ENCODE measurements around the gene IMMP2L.

Gene IMMP2L

GRCh38 chr7:111235709-111236108 lies 326.6 kb downstream of the IMMP2L start:
- ChIA-PET POLR2A (no interaction called here), CTCF (no interaction called here)
- DNase-seq (ENCODE audit: extremely low spot score): no peak
- TF ChIP-seq TARDBP (IDR thresholded peaks at IDR 0.05) (no peak), SUZ12 (IDR thresholded peaks at IDR 0.05) (no peak), SP1 (IDR thresholded peaks at IDR 0.05) (no peak), CTBP1 (IDR thresholded peaks at IDR 0.05; ENCODE audit: borderline replicate concordance) (no peak), LEF1 (IDR thresholded peaks at IDR 0.05; ENCODE audit: borderline replicate concordance) (no peak)

DNA sequence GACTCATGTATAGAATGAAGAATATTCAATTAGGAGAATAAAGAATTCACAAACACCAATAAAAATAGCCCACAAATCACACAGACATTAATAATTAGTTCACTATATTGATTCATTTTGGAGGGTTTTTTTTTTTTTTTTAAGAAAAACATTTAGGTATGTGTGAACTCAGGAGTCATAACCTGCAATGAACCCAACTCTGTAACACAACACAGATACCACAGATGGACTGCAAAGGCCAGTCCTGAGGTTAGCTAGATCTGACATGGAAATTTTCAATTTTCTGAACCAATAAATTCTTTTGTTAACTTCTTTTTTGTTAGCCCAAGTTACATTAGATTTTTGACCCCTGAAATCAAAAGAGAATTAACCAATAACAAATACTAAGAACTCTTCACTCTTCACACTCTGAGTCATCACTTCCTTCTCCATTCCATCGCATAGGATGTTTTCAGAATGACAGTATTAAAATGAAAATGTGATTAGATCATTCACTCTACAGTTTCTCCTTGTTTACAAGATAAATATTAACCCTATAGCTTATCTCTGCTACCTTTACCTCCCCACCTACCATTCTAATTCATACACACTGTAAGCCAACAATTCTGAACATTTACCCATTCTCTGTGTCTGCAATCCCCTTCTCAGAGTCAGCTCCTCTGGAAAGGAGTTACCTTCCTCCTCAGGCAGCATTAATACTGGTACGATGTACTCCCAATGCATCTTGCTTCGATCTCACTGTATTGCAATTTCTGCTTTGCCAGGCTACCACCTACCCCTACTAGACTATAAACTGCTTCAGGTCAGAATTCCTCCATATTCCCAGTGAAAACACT lies 329.8 kb downstream of the IMMP2L start:
- DNase-seq (ENCODE audit: extremely low spot score): no peak
- CTCF ChIA-PET: interaction anchor here (0.6 kb wide), 1 partner anchor 291 kb away, joined by 3 read pairs; no protein-coding TSS in a partner anchor
- POLR2A ChIA-PET: no interaction called here
- TF ChIP-seq FOXM1 (IDR thresholded peaks at IDR 0.05; ENCODE audit: borderline replicate concordance) (no peak), FOXK2 (IDR thresholded peaks at IDR 0.05) (no peak), CTBP1 (IDR thresholded peaks at IDR 0.05; ENCODE audit: borderline replicate concordance) (no peak), SUZ12 (IDR thresholded peaks at IDR 0.05) (no peak), NFRKB (IDR thresholded peaks at IDR 0.05) (no peak), SP1 (IDR thresholded peaks at IDR 0.05) (no peak), FOXA1 (IDR thresholded peaks at IDR 0.05) (no peak), BHLHE40 (IDR thresholded peaks at IDR 0.05; ENCODE audit: borderline replicate concordance) (no peak), TARDBP (IDR thresholded peaks at IDR 0.05) (no peak)

- TF ChIP-seq CTBP1 (IDR thresholded peaks at IDR 0.05; ENCODE audit: borderline replicate concordance) (no peak), BHLHE40 (IDR thresholded peaks at IDR 0.05; ENCODE audit: borderline replicate concordance) (no peak), ZNF384 (IDR thresholded peaks at IDR 0.05) (no peak), HDGF (IDR thresholded peaks at IDR 0.05; ENCODE audit: borderline replicate concordance) (no peak), NFRKB (IDR thresholded peaks at IDR 0.05) (no peak), ELF4 (IDR thresholded peaks at IDR 0.05) (no peak), FOXA1 (IDR thresholded peaks at IDR 0.05) (no peak), SP1 (IDR thresholded peaks at IDR 0.05) (no peak), TARDBP (IDR thresholded peaks at IDR 0.05) (no peak), L3MBTL2 (conservative IDR thresholded peaks at IDR 0.05) (no peak), SUZ12 (IDR thresholded peaks at IDR 0.05) (no peak), LEF1 (IDR thresholded peaks at IDR 0.05; ENCODE audit: borderline replicate concordance) (no peak), FOXK2 (IDR thresholded peaks at IDR 0.05) (no peak), FOXM1 (IDR thresholded peaks at IDR 0.05; ENCODE audit: borderline replicate concordance) (no peak), ARNT (IDR thresholded peaks at IDR 0.05) (no peak)
- TF ChIP-seq, protein P1, sequence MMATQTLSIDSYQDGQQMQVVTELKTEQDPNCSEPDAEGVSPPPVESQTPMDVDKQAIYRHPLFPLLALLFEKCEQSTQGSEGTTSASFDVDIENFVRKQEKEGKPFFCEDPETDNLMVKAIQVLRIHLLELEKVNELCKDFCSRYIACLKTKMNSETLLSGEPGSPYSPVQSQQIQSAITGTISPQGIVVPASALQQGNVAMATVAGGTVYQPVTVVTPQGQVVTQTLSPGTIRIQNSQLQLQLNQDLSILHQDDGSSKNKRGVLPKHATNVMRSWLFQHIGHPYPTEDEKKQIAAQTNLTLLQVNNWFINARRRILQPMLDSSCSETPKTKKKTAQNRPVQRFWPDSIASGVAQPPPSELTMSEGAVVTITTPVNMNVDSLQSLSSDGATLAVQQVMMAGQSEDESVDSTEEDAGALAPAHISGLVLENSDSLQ (IDR thresholded peaks at IDR 0.05): no peak
- ChIA-PET POLR2A (no interaction called here), CTCF (no interaction called here)
- no peak for DNase-seq (ENCODE audit: extremely low spot score)
These were observed 332.4 kb downstream of the IMMP2L start for GRCh38 chr7:111229916-111230315.

DNA sequence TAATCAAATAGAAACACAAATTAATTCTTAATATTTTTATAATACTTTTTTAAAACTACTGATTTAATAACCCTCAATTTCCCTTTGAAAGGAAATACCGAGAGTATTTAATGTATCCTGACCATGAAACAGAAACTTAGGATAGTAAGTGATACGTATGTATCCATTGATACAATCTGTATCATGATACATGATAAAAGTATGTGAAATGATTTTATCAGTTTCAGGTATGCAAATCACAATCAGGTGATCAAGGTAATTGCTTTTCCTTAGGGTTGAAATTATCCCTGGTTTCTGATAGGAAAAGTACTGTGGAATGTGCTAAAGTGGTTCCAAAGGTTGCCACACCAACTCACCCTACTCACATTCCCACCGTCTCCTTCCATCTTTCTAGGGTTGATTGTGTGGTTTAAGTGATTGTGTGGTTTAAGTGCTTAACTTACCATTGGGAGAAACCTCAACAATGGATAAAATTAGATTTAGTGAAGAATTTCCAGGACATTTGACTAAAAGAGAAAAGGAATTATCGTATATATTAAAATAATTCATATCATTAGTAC lies 333.0 kb downstream of the IMMP2L start:
- CTCF ChIA-PET: no interaction called here
- POLR2A ChIA-PET: no interaction called here
- DNase-seq (ENCODE audit: extremely low spot score): no peak
- TF ChIP-seq HDGF (IDR thresholded peaks at IDR 0.05; ENCODE audit: borderline replicate concordance) (no peak), CTBP1 (IDR thresholded peaks at IDR 0.05; ENCODE audit: borderline replicate concordance) (no peak), ARNT (IDR thresholded peaks at IDR 0.05) (no peak), LEF1 (IDR thresholded peaks at IDR 0.05; ENCODE audit: borderline replicate concordance) (no peak), TARDBP (IDR thresholded peaks at IDR 0.05) (no peak), NFRKB (IDR thresholded peaks at IDR 0.05) (no peak), SUZ12 (IDR thresholded peaks at IDR 0.05) (no peak), SP1 (IDR thresholded peaks at IDR 0.05) (no peak), FOXA1 (IDR thresholded peaks at IDR 0.05) (no peak), FOXM1 (IDR thresholded peaks at IDR 0.05; ENCODE audit: borderline replicate concordance) (no peak), FOXK2 (IDR thresholded peaks at IDR 0.05) (no peak), ZNF384 (IDR thresholded peaks at IDR 0.05) (no peak), L3MBTL2 (conservative IDR thresholded peaks at IDR 0.05) (no peak), BHLHE40 (IDR thresholded peaks at IDR 0.05; ENCODE audit: borderline replicate concordance) (no peak), ELF4 (IDR thresholded peaks at IDR 0.05) (no peak)
- TF ChIP-seq, protein P1 (IDR thresholded peaks at IDR 0.05): no peak

DNA sequence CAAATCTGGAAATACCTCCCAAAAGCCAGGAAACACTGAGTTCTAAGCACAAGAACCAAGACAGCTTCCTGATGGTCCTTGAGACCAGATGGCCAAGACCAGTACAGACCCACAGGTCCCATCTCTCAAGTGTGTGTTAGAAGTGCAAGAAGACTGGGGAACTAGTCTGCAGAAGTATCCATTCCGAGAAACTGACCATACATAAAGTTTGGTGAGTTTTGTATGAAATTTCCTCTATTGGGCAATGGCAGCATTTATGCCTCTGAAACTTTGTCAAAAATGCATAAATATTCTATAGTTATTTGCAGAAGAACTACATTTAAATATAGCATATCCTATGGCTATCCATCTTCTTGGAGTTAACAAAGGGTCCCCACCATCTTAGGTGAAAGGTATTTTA lies 333.9 kb downstream of the IMMP2L start:
- POLR2A ChIA-PET: no interaction called here
- DNase-seq (ENCODE audit: extremely low spot score): no peak
- CTCF ChIA-PET: no interaction called here

More for the DNA sequence above, 333.9 kb downstream of the IMMP2L start:
- no peak for TF ChIP-seq TARDBP (IDR thresholded peaks at IDR 0.05)
- no peak for TF ChIP-seq L3MBTL2 (conservative IDR thresholded peaks at IDR 0.05)
- no peak for TF ChIP-seq SP1 (IDR thresholded peaks at IDR 0.05)
- no peak for TF ChIP-seq FOXM1 (IDR thresholded peaks at IDR 0.05; ENCODE audit: borderline replicate concordance)
- no peak for TF ChIP-seq CTBP1 (IDR thresholded peaks at IDR 0.05; ENCODE audit: borderline replicate concordance)
- no peak for TF ChIP-seq FOXK2 (IDR thresholded peaks at IDR 0.05)
- TF ChIP-seq HDGF (IDR thresholded peaks at IDR 0.05; ENCODE audit: borderline replicate concordance): no peak
- no peak for TF ChIP-seq ARNT (IDR thresholded peaks at IDR 0.05)
- TF ChIP-seq, protein P1 (IDR thresholded peaks at IDR 0.05): no peak
- no peak for TF ChIP-seq ZNF384 (IDR thresholded peaks at IDR 0.05)
- no peak for TF ChIP-seq ELF4 (IDR thresholded peaks at IDR 0.05)
- TF ChIP-seq FOXA1 (IDR thresholded peaks at IDR 0.05): no peak
- no peak for TF ChIP-seq LEF1 (IDR thresholded peaks at IDR 0.05; ENCODE audit: borderline replicate concordance)
- TF ChIP-seq SUZ12 (IDR thresholded peaks at IDR 0.05): no peak
- no peak for TF ChIP-seq NFRKB (IDR thresholded peaks at IDR 0.05)
- TF ChIP-seq BHLHE40 (IDR thresholded peaks at IDR 0.05; ENCODE audit: borderline replicate concordance): no peak
